GM18868 (cell line): ENCODE results near the gene OAT.
A peak's percentile ranks its signal among the peaks of the same experiment; 100 is the strongest.

Experiments used
- ATAC-seq: cut with Tn5 transposase; IDR thresholded peaks from one replicate; pipeline ENCODE4 v1.9.1; 2021; ENCODE audit warnings: mild to moderate bottlenecking, moderate library complexity; ENCODE audit not compliant: unreplicated experiment

Gene OAT

GRCh38 chr10:124418726-124419501 lies at the start of gene OAT:
Gene OAT, minus strand, starts transcription at chr10:124418923. Its CDS starts 6,752 bp downstream, at chr10:124412171.
- ATAC-seq = peak; percentile 95

GRCh38 chr10:124467165-124467564 lies 48.4 kb upstream of the OAT start:
- no peak for ATAC-seq

- no peak for ATAC-seq
Measured at GRCh38 chr10:124465777-124466488, 47.2 kb upstream of the OAT start.

GRCh38 chr10:124465003-124465776 lies 46.5 kb upstream of the OAT start:
- ATAC-seq = peak; percentile 49

- ATAC-seq = no peak
Measured at GRCh38 chr10:124464028-124464965, 45.6 kb upstream of the OAT start.

- no peak for ATAC-seq
Measured at GRCh38 chr10:124462348-124462695, 43.6 kb upstream of the OAT start.

- ATAC-seq = peak; percentile 95
Measured at GRCh38 chr10:124461642-124462347, 43.1 kb upstream of the OAT start, which contains the start of gene LHPP. Gene LHPP, plus strand, starts transcription at chr10:124461823. Its CDS starts 40 bp downstream, at chr10:124461863.

- no peak for ATAC-seq
Measured at GRCh38 chr10:124460144-124460543, 41.4 kb upstream of the OAT start.

- ATAC-seq = no peak
Measured at GRCh38 chr10:124459395-124459794, 40.7 kb upstream of the OAT start.

- ATAC-seq = no peak
Measured at GRCh38 chr10:124458889-124459288, 40.2 kb upstream of the OAT start.

GRCh38 chr10:124458473-124458872 lies 39.8 kb upstream of the OAT start:
- ATAC-seq = no peak

GRCh38 chr10:124455441-124455840 lies 36.7 kb upstream of the OAT start:
- ATAC-seq = no peak

- ATAC-seq = no peak
Measured at GRCh38 chr10:124453960-124454610, 35.4 kb upstream of the OAT start.

GRCh38 chr10:124451276-124451675 lies 32.6 kb upstream of the OAT start:
- ATAC-seq = no peak

GRCh38 chr10:124450783-124451057 lies 32.0 kb upstream of the OAT start:
- ATAC-seq = no peak

- ATAC-seq = no peak
Measured at GRCh38 chr10:124450012-124450782, 31.5 kb upstream of the OAT start, which contains the start of gene NKX1-2. Gene NKX1-2, minus strand, starts transcription at chr10:124450035. Its CDS starts 92 bp downstream, at chr10:124449943.

GRCh38 chr10:124449170-124450011 lies 30.7 kb upstream of the OAT start:
- no peak for ATAC-seq

- no peak for ATAC-seq
Measured at GRCh38 chr10:124448696-124449169, 30.0 kb upstream of the OAT start.
